HepG2 (cell line): ENCODE results near the gene CDC123. TPM values are rescaled to one million over a fixed set of nuclear protein-coding genes. Genes with fewer than 3 reads are reported as not detected.
"Not testable (repeated sequence)": the region's sequence is repeated elsewhere in the genome, so short reads cannot be mapped to it uniquely, and the experiment has no call there.

Experiments
- ATAC-seq: fragments of 200-7000 bp; cut with Tn5 transposase; 3 replicates; pipeline ENCODE4 v1.9.1; 2020; ENCODE audit warnings: mild to moderate bottlenecking, moderate library complexity
- BruUV-seq: library from RNA; stranded (reverse); fragments of 400-500 nt; replicated peaks from 2 replicates; lab custom pipeline; 2021; lab: Mats Ljungman, UMichigan
- CTCF ChIA-PET: fragments of 300-600 bp; formaldehyde crosslinking; extraction: SDS; loops from one replicate; lab custom pipeline; 2021; ENCODE audit warnings: low total read pairs, inconsistent platforms, low intra/inter-chr PET ratio; lab: Yijun Ruan, JAX
- POLR2A ChIA-PET: fragments of 350-600 bp; sonication (Branson Sonifier 250); formaldehyde crosslinking; loops from one replicate; lab custom pipeline; 2020; ENCODE audit warnings: antibody characterized with exemption, inconsistent platforms; lab: Yijun Ruan, JAX
- DNase-seq: peaks from one replicate; pipeline ENCODE4 v3.0.0-alpha.2; 2015; ENCODE audit warnings: low spot score
- FAIRE-seq: peaks from 3 replicates; lab custom pipeline; 2011; peaks lifted over from hg19 to GRCh38; lab: Jason Lieb, UNC
- H2AFZ ChIP-seq: one replicate; pipeline ENCODE4 v1.6.1; 2011; ENCODE audit warnings: low read length, inconsistent platforms
- H3K27ac ChIP-seq: fragments of 300-600 bp; 3 replicates; pipeline ENCODE4 v1.8.0; 2011; ENCODE audit warnings: mixed run types, mild to moderate bottlenecking, mixed read lengths, low read length, inconsistent platforms; ENCODE audit not compliant: insufficient read depth; ENCODE audit errors: extremely low read length
- H3K27me3 ChIP-seq, 2 experiments: fragments of 200-600 bp in 1 of 2; 2 replicates in 1 of 2; 3 replicates in 1 of 2; pipeline versions ENCODE4 v1.6.0 to v1.8.0; 2011; ENCODE audit warnings: low read length in 2 of 2, mild to moderate bottlenecking in 2 of 2, moderate library complexity in 2 of 2, inconsistent platforms in 1 of 2; ENCODE audit not compliant: insufficient read depth in 2 of 2, control insufficient read depth in 1 of 2
- H3K36me3 ChIP-seq, 2 experiments: fragments of 200-600 bp in 1 of 2; replicated peaks in 1 of 2; 2 replicates in 1 of 2; 3 replicates in 1 of 2; pipeline versions ENCODE4 v1.5.1 to v1.8.0; 2011; ENCODE audit warnings: low read length in 2 of 2, inconsistent platforms in 1 of 2; ENCODE audit not compliant: insufficient read depth in 2 of 2, control insufficient read depth in 1 of 2
- H3K4me1 ChIP-seq: 2 replicates; pipeline ENCODE4 v1.5.1; 2012; ENCODE audit warnings: low read length, inconsistent platforms; ENCODE audit not compliant: insufficient read depth
- H3K4me2 ChIP-seq: 2 replicates; pipeline ENCODE4 v1.6.0; 2011; ENCODE audit warnings: low read depth, low read length, inconsistent platforms
- H3K4me3 ChIP-seq, 3 experiments: fragments of 200-600 bp in 1 of 3; sonication (generic), shearing (Covaris generic) in 1 of 3; replicated peaks in 1 of 3; 2 replicates each; pipeline ENCODE4 v1.5.1; 2011 to 2016; ENCODE audit warnings: low read length in 3 of 3, inconsistent platforms in 2 of 3, low read depth in 2 of 3, mild to moderate bottlenecking in 2 of 3, control low read depth in 1 of 3, mixed read lengths in 1 of 3; ENCODE audit not compliant: insufficient read depth in 1 of 3
- H3K79me2 ChIP-seq: one replicate; pipeline ENCODE4 v1.6.1; 2011; ENCODE audit warnings: low read length, inconsistent platforms; ENCODE audit not compliant: insufficient read depth
- H3K9ac ChIP-seq: 2 replicates; pipeline ENCODE4 v1.6.0; 2011; ENCODE audit warnings: mild to moderate bottlenecking, low read depth, low read length, inconsistent platforms; ENCODE audit not compliant: insufficient read depth
- H3K9me3 ChIP-seq: 2 replicates; pipeline ENCODE4 v1.5.1; 2012; ENCODE audit warnings: mild to moderate bottlenecking, low read length
- H4K20me1 ChIP-seq: 2 replicates; pipeline ENCODE4 v1.6.0; 2011; ENCODE audit warnings: inconsistent platforms, mild to moderate bottlenecking, low read length, moderate library complexity; ENCODE audit not compliant: insufficient read depth
- HBP1 ChIP-seq: IDR thresholded peaks from 2 replicates; pipeline ENCODE4 v1.6.1; 2016; ENCODE audit warnings: low read depth, control low read depth
- HNRNPH1 ChIP-seq: fragments of 200-400 bp; formaldehyde crosslinking; optimal IDR thresholded peaks from 2 replicates; pipeline ENCODE3; 2017; ENCODE audit warnings: mild to moderate bottlenecking, low read depth, low read length
- MEIS2 ChIP-seq: sonication (generic); formaldehyde crosslinking; IDR thresholded peaks from 2 replicates; pipeline ENCODE4 v1.9.0; 2021; ENCODE audit warnings: mild to moderate bottlenecking, missing genetic modification reagents
- NR3C1 ChIP-seq: sonication (generic); formaldehyde crosslinking; IDR thresholded peaks from 2 replicates; pipeline ENCODE4 v1.4.0; 2020; ENCODE audit warnings: missing genetic modification reagents
- TP53 ChIP-seq: sonication (generic); formaldehyde crosslinking; conservative IDR thresholded peaks from 2 replicates; pipeline ENCODE4 v1.4.0; 2020; ENCODE audit warnings: missing genetic modification reagents
- ZNF709 ChIP-seq: sonication (generic); formaldehyde crosslinking; IDR thresholded peaks from 2 replicates; pipeline ENCODE4 v1.5.0; 2020; ENCODE audit warnings: mild to moderate bottlenecking, missing genetic modification reagents
- WGBS: methylation state at CpG from one replicate; pipeline ENCODE4 v1.1.6; 2017; ENCODE audit warnings: low lambda C conversion rate; 5-methylcytosine and 5-hydroxymethylcytosine counted together
- in situ Hi-C: cut with HindIII; loops from 2 replicates; pipeline ENCODE4 v1.10.0; 2017; ENCODE audit warnings: low pct_unique_long_range_greater_than_20kb; ENCODE audit not compliant: extremely low pct_ligation_motif_present
- intact Hi-C: fragments of 100-400 bp; cut with micrococcal nuclease; formaldehyde crosslinking; loops from one replicate; pipeline ENCODE4 v1.10.0; 2022; ENCODE audit not compliant: unreplicated experiment
- polyA plus RNA-seq, 8 experiments: library from polyadenylated mRNA; depleted of rRNA in 3 of 8; stranded (reverse) in 7 of 8; unstranded in 1 of 8; fragments of >200 nt; fragmentation: Illumina TruSeq in 4 of 8; extraction: Trizol in 4 of 8; gene quantifications; 2 replicates each; pipeline versions ENCODE4 v1.2.1 to v1.2.3, GENCODE V29; 2011 to 2016; ENCODE audit warnings: low read depth in 4 of 8, missing spikeins in 1 of 8, mixed read lengths in 1 of 8; ENCODE audit not compliant: insufficient read depth in 1 of 8
- total RNA-seq, 5 experiments: library from RNA; depleted of rRNA; stranded (reverse); fragments of >200 nt; fragmentation: Illumina TruSeq; extraction: Trizol; gene quantifications; 2 replicates each; pipeline ENCODE4 v1.2.3, GENCODE V29; 2016; ENCODE audit warnings: low read depth in 1 of 5

The CDC123 gene
- total and polyA plus RNA-seq, 2 of the 13 experiments (the other 11 are each of a cell fraction or from before 2014, with no cell fraction given), result 63.3 to 153 TPM

- no peak for TF ChIP-seq TP53
- TF ChIP-seq HBP1 (CRISPR knock-in tag), result no peak
- no peak for TF ChIP-seq ZNF709 (CRISPR knock-in tag)
Measured at GRCh38 chr10:12271210-12271540, 75.2 kb downstream of the CDC123 start (continued).

GRCh38 chr10:12277862-12278261 is 81.9 kb downstream of the CDC123 start:
- in situ Hi-C loops, H3K27me3 ChIP-seq, FAIRE-seq, H3K4me2 ChIP-seq, DNase-seq, H3K4me3 ChIP-seq, ATAC-seq, H4K20me1 ChIP-seq, H3K27ac ChIP-seq, H3K9me3 ChIP-seq, CTCF ChIA-PET, intact Hi-C loops, H2AFZ ChIP-seq, H3K36me3 ChIP-seq, BruUV-seq, H3K79me2 ChIP-seq, H3K9ac ChIP-seq, H3K4me1 ChIP-seq: not testable (repeated sequence)
- WGBS, result 66% methylated on average over 7 of the region's 7 CpGs
- POLR2A ChIA-PET, result interaction anchor here (0.6 kb wide), 1 partner anchor 236 kb away, joined by 3 read pairs; no protein-coding TSS in a partner anchor

- ChIA-PET POLR2A (no interaction called here), CTCF (no interaction called here)
- Histone ChIP-seq H3K4me1 (no peaks in the 10 kb centered on the region), H3K27ac (no peak overlapping the region), H3K4me3 (no peak overlapping the region), H4K20me1 (no peaks in the 10 kb centered on the region), H3K36me3 (no peaks in the 10 kb centered on the region), H3K27me3 (no peaks in the 10 kb centered on the region), H3K9me3 (no peaks in the 10 kb centered on the region), H3K9ac (no peak overlapping the region), H2AFZ (no peak overlapping the region), H3K4me2 (no peak overlapping the region), H3K79me2 (no peaks in the 10 kb centered on the region)
- in situ Hi-C loops (no loop called here), intact Hi-C loops (no loop called here)
- TF ChIP-seq HNRNPH1 (no peak), MEIS2 (no peak), NR3C1 (no peak)
- no TSS peak for BruUV-seq
- FAIRE-seq (no peak), DNase-seq (no peak), ATAC-seq (no peak)
- 27% methylated on average over 11 of the region's 11 CpGs for WGBS
Measured at GRCh38 chr10:12279281-12279680, 83.3 kb downstream of the CDC123 start.
